Measurements from ENCODE around the gene FAM47E. TPM values are rescaled to one million over a fixed set of nuclear protein-coding genes. Genes with fewer than 3 reads are reported as not detected.

The FAM47E gene
- total and polyA plus RNA-seq, 2 donors (not counting 1 experiment from before 2014, with no cell fraction given): 0.15 to 1.3 TPM

DNA sequence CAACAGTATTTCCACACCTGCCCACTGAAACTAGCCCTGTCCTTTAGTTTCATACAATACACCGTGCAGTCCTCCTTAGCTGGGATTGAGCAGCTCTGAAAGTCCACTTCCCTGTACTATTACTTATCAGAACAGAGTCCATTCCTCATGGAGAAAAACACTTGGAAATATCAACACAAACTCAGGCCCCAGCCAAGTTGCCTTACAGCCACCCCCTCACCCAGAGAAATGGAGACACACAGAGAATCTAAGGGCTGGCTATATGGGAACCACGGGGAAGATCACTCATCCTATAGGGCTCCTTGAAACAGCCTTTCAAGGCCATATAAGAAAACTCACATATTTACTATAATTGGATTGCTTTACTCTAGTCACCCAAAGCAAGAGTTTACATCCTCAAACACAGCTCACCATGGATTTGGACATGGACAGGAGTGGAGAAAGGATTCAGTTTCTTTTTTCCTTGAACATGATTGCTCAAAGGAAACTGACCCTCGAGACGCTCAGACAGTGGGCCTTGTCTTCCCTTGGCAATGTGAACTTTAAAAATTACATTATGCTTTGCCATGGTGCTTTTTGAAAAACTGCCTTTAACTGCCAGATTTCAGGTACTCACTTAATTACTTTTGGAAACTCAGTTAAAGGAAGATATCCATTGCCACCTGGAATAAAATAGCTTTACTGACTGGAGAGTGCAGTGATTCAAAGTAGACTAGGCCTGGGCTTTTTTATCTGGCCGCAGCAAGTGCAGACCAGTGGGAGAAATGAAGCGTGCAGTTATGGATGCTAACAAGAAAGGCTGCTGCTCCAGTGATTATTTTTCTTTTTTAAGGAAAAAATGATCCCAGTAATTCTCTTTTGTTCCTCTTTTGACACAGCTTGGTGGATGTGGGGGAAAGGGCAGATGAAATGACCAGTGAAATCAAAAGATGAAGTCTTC, 39.5 kb upstream of the FAM47E start:
- Mint-ChIP-seq H3K4me3 (peak overlapping the region; percentile 89), H3K27me3 (no peaks in the 10 kb centered on the region), H3K9me3 (ENCODE audit: insufficient read depth) (no peaks in the 10 kb centered on the region), H3K27ac (peak overlapping the region; percentile 88), H3K4me1 (peaks cover 54% of the 10 kb centered on the region)
- Histone ChIP-seq H3K4me1 (ENCODE audit: control insufficient read depth in 2 of 2, insufficient read depth in 2 of 2, low read length in 2 of 2) (peaks cover 51 to 52% of the 10 kb centered on the region in 2 donors), H3K27ac (ENCODE audit: low read length in 2 of 2) (peak overlapping the region; percentile 80 to 85), H3K36me3 (replicated peaks in 1 of 2; ENCODE audit: control extremely low read depth in 1 of 2, control insufficient read depth in 1 of 2, extremely low read depth in 1 of 2, insufficient read depth in 2 of 2, low read length in 1 of 2) (no peaks in the 10 kb centered on the region), H3K79me2 (ENCODE audit: control insufficient read depth, insufficient read depth, low read length) (peaks cover 47% of the 10 kb centered on the region), H4K20me1 (ENCODE audit: control insufficient read depth, insufficient read depth, low read length, poor library complexity, severe bottlenecking) (peaks cover 7% of the 10 kb centered on the region), H3K9ac (ENCODE audit: low read length) (no peak overlapping the region), H2AFZ (ENCODE audit: insufficient read depth, low read depth, low read length, poor library complexity, severe bottlenecking) (peak overlapping the region; percentile 81), H3K9me3 (ENCODE audit: control extremely low read depth in 1 of 3, control insufficient read depth in 2 of 3, insufficient read depth in 1 of 3, low read length in 2 of 3) (no peaks in the 10 kb centered on the region), H3K4me3 (ENCODE audit: control extremely low read depth in 1 of 5, extremely low read depth in 1 of 5, insufficient read depth in 1 of 5, low read depth in 2 of 5, low read length in 4 of 5) (no peak overlapping the region), H3K4me2 (replicated peaks; ENCODE audit: low read depth, low read length, poor library complexity, severe bottlenecking) (peak overlapping the region; percentile 72), H3K27me3 (replicated peaks in 1 of 4; ENCODE audit: control extremely low read depth in 1 of 4, control insufficient read depth in 3 of 4, insufficient read depth in 4 of 4, low read length in 3 of 4) (no peaks in the 10 kb centered on the region)
- intact Hi-C loops (cut with micrococcal nuclease): loop anchor here (2.0 to 10.0 kb wide), 3 partner anchors 220 to 983 kb away; partner anchors contain the start of gene SDAD1
- TF ChIP-seq CTCF (IDR thresholded peaks at IDR 0.05) (no peak), EZH2 (IDR thresholded peaks at IDR 0.05; ENCODE audit: borderline replicate concordance, insufficient read depth, low read depth, low read length, poor library complexity, severe bottlenecking) (no peak)
- DNase-seq (no peak), ATAC-seq (ENCODE audit: low read depth) (no peak)
- 77% methylated on average over 4 of the region's 6 CpGs for WGBS (ENCODE audit: insufficient coverage)
- ChIA-PET CTCF (interaction anchor here (1.3 to 4.2 kb wide), 3 partner anchors 12 to 40 kb away, joined by 3 to 26 read pairs (median 10); no protein-coding TSS in a partner anchor), POLR2A (no interaction called here)
